CD4-positive, alpha-beta T cell (primary cell): ENCODE data around the gene PRKN. TPM values are rescaled to one million over a fixed set of nuclear protein-coding genes. Genes with fewer than 3 reads are reported as not detected.

ENCODE experiments used
- ATAC-seq: fragments of 200-7000 bp; cut with Tn5 transposase; one replicate; pipeline ENCODE4 v1.10.0; 2022; ENCODE audit warnings: mild to moderate bottlenecking; ENCODE audit not compliant: poor library complexity
- CTCF ChIA-PET: fragments of 350-600 bp; sonication (Branson Sonifier 250); formaldehyde crosslinking; loops from one replicate; lab custom pipeline; 2021; ENCODE audit warnings: antibody characterized with exemption, inconsistent platforms; lab: Charles Lee
- POLR2A ChIA-PET: fragments of 350-600 bp; sonication (Branson Sonifier 250); formaldehyde crosslinking; loops from one replicate; lab custom pipeline; 2021; ENCODE audit warnings: antibody characterized with exemption, inconsistent platforms; lab: Charles Lee
- DNase-seq, 14 experiments: peaks; one replicate each; pipeline ENCODE4 v3.0.0-alpha.2; 2013 to 2020; ENCODE audit warnings: mixed read lengths in 2 of 14
- H3K27ac ChIP-seq, 2 donors: one replicate each; pipeline versions ENCODE4 v1.5.1 to v1.7.0; 2013; ENCODE audit warnings: low read length in 2 of 2, low read depth in 1 of 2, mild to moderate bottlenecking in 1 of 2
- H3K27me3 ChIP-seq, 2 experiments: 1 replicate in 1 of 2; 2 replicates in 1 of 2; pipeline versions ENCODE4 v1.6.1 to v1.7.0; 2013; ENCODE audit warnings: low read length in 2 of 2, control low read depth in 1 of 2, mild to moderate bottlenecking in 1 of 2, moderate library complexity in 1 of 2; ENCODE audit not compliant: insufficient read depth in 2 of 2, control insufficient read depth in 1 of 2
- H3K36me3 ChIP-seq: one replicate; pipeline ENCODE4 v1.6.1; 2013; ENCODE audit warnings: low read length, control low read depth; ENCODE audit not compliant: insufficient read depth
- H3K4me1 ChIP-seq: one replicate; pipeline ENCODE4 v1.6.1; 2013; ENCODE audit warnings: low read length, control low read depth; ENCODE audit not compliant: insufficient read depth
- H3K4me3 ChIP-seq: one replicate; pipeline ENCODE4 v1.5.1; 2013; ENCODE audit warnings: mild to moderate bottlenecking, low read length, moderate library complexity
- H3K9me3 ChIP-seq, 2 experiments: 1 replicate in 1 of 2; 2 replicates in 1 of 2; pipeline versions ENCODE4 v1.6.1 to v1.7.0; 2013; ENCODE audit warnings: low read length in 2 of 2, mild to moderate bottlenecking in 2 of 2, control low read depth in 1 of 2, moderate library complexity in 1 of 2; ENCODE audit not compliant: control insufficient read depth in 1 of 2, insufficient read depth in 1 of 2
- H3K27ac Mint-ChIP-seq: one replicate; pipeline ENCODE4 v1.8.0; 2020; ENCODE audit warnings: mixed read lengths
- H3K27me3 Mint-ChIP-seq: one replicate; pipeline ENCODE4 v1.8.0; 2021; ENCODE audit warnings: mixed read lengths
- H3K36me3 Mint-ChIP-seq: one replicate; pipeline ENCODE4 v1.8.0; 2021; ENCODE audit warnings: low read depth, mixed read lengths
- H3K4me1 Mint-ChIP-seq: one replicate; pipeline ENCODE4 v1.8.0; 2021; ENCODE audit warnings: low read depth, mixed read lengths
- H3K4me3 Mint-ChIP-seq: one replicate; pipeline ENCODE4 v1.8.0; 2020; ENCODE audit warnings: mild to moderate bottlenecking, mixed read lengths
- H3K9me3 Mint-ChIP-seq: one replicate; pipeline ENCODE4 v1.8.0; 2020; ENCODE audit warnings: mixed read lengths
- intact Hi-C, 2 experiments: fragments of 100-400 bp; cut with DNase I in 1 of 2; cut with micrococcal nuclease in 1 of 2; formaldehyde crosslinking; loops; one replicate each; pipeline versions ENCODE4 v1.15.1 to v1.9.0; 2023 to 2025; cut with DNase I, micrococcal nuclease
- total RNA-seq, 174 experiments: library from RNA in 2 of 174; stranded (reverse) in 2 of 174; gene quantifications; one replicate each; pipeline ENCODE4 v1.2.3 and lab custom pipeline; 2021 to 2026
- TF ChIP-seq, protein P1 (sequence below): fragments of 200-600 bp; IDR thresholded peaks from one replicate; pipeline ENCODE4 v1.8.0; 2022; ENCODE audit warnings: antibody characterized with exemption, mild to moderate bottlenecking

The PRKN gene
- total RNA-seq, 2 experiments from 2014 or later: 5.2 to 5.4 TPM

DNA sequence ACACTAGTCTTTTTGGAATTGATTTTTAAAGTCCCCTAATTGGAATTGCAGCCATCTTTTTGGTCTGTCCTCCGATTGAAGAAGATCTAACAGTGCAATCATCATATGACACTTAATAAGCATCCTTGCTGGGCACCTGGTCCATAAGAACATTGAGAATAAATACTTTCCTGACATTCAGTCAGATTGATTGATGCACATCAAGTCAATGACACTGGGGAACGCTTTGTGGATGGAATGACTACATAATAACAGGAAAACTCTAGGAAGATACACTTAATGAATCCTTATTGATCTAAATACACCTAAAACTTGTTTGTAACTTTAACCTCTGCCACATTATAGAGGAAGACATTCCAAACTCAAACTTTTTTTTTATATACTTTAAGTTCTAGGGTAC lies 255.7 kb downstream of the PRKN start:
- ATAC-seq (no peak), DNase-seq (no peak)
- no peaks in the 10 kb centered on the region for H3K36me3 Mint-ChIP-seq
- no peaks in the 10 kb centered on the region for H3K36me3 ChIP-seq
- H3K4me1 Mint-ChIP-seq: no peaks in the 10 kb centered on the region
- peaks cover 4% of the 10 kb centered on the region for H3K9me3 Mint-ChIP-seq
- ChIA-PET CTCF (no interaction called here), POLR2A (no interaction called here)
- H3K27me3 ChIP-seq: no peaks in the 10 kb centered on the region
- no peak overlapping the region for H3K4me3 ChIP-seq
- no peak overlapping the region for H3K27ac Mint-ChIP-seq
- TF ChIP-seq, protein P1, sequence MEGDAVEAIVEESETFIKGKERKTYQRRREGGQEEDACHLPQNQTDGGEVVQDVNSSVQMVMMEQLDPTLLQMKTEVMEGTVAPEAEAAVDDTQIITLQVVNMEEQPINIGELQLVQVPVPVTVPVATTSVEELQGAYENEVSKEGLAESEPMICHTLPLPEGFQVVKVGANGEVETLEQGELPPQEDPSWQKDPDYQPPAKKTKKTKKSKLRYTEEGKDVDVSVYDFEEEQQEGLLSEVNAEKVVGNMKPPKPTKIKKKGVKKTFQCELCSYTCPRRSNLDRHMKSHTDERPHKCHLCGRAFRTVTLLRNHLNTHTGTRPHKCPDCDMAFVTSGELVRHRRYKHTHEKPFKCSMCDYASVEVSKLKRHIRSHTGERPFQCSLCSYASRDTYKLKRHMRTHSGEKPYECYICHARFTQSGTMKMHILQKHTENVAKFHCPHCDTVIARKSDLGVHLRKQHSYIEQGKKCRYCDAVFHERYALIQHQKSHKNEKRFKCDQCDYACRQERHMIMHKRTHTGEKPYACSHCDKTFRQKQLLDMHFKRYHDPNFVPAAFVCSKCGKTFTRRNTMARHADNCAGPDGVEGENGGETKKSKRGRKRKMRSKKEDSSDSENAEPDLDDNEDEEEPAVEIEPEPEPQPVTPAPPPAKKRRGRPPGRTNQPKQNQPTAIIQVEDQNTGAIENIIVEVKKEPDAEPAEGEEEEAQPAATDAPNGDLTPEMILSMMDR: no peak
- intact Hi-C loops: no loop called here
- no peaks in the 10 kb centered on the region for H3K4me1 ChIP-seq
- H3K27ac ChIP-seq: no peak overlapping the region
- H3K4me3 Mint-ChIP-seq: no peak overlapping the region
- no peaks in the 10 kb centered on the region for H3K9me3 ChIP-seq
- H3K27me3 Mint-ChIP-seq: no peaks in the 10 kb centered on the region

DNA sequence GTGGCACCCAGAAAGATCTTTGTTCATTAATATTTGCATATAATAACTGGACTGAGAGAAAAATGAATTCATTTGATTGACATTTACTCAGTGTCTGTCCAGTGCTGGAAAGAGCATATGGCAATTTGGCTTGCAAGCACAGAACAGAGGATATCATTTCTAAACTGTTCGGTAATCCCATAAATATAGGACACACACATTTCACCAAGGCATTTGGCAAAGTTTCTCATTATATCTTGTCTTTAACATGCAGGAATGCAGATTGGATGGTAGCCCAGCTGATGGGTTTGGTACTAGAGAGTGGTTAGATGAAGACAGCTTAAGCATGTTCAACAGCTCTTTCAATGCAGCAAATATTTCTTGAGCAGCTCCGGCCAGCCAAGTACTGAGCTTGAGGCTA lies 259.2 kb downstream of the PRKN start:
- ChIA-PET CTCF (no interaction called here), POLR2A (no interaction called here)
- Histone ChIP-seq H3K9me3 (no peaks in the 10 kb centered on the region), H3K4me1 (no peaks in the 10 kb centered on the region), H3K27ac (no peak overlapping the region), H3K4me3 (no peak overlapping the region), H3K27me3 (no peaks in the 10 kb centered on the region), H3K36me3 (no peaks in the 10 kb centered on the region)
- intact Hi-C loops: no loop called here
- no peak overlapping the region for H3K27ac Mint-ChIP-seq
- no peaks in the 10 kb centered on the region for H3K27me3 Mint-ChIP-seq
- H3K4me3 Mint-ChIP-seq: no peak overlapping the region
- DNase-seq: no peak
- no peaks in the 10 kb centered on the region for H3K4me1 Mint-ChIP-seq
- TF ChIP-seq, protein P1: no peak
- no peaks in the 10 kb centered on the region for H3K36me3 Mint-ChIP-seq
- ATAC-seq: no peak
- H3K9me3 Mint-ChIP-seq: peaks cover 4% of the 10 kb centered on the region

- intact Hi-C loops: no loop called here
- Histone ChIP-seq H3K4me1 (no peaks in the 10 kb centered on the region), H3K27me3 (no peaks in the 10 kb centered on the region), H3K27ac (no peak overlapping the region), H3K4me3 (no peak overlapping the region), H3K36me3 (no peaks in the 10 kb centered on the region), H3K9me3 (no peaks in the 10 kb centered on the region)
- DNase-seq: no peak
- Mint-ChIP-seq H3K4me3 (no peak overlapping the region), H3K27me3 (no peaks in the 10 kb centered on the region), H3K4me1 (no peaks in the 10 kb centered on the region), H3K36me3 (no peaks in the 10 kb centered on the region), H3K27ac (no peak overlapping the region), H3K9me3 (no peaks in the 10 kb centered on the region)
- ChIA-PET CTCF (no interaction called here), POLR2A (no interaction called here)
- no peak for ATAC-seq
- TF ChIP-seq, protein P1: no peak
Measured at GRCh38 chr6:162467679-162468078, 259.9 kb downstream of the PRKN start.
